Activated CD8-positive, alpha-beta memory T cell treated with anti-CD3 and anti-CD28 coated beads, Interleukin-2, amount 50 U/mL, for 24 hours (primary cell): ENCODE results near the gene AIG1.
"Not testable (repeated sequence)": the region's sequence is repeated elsewhere in the genome, so short reads cannot be mapped to it uniquely, and the experiment has no call there.

ENCODE experiments used
- DNase-seq: peaks from one replicate; pipeline ENCODE4 v3.0.0-alpha.2; 2020; ENCODE audit errors: extremely low read depth

Gene AIG1

DNA sequence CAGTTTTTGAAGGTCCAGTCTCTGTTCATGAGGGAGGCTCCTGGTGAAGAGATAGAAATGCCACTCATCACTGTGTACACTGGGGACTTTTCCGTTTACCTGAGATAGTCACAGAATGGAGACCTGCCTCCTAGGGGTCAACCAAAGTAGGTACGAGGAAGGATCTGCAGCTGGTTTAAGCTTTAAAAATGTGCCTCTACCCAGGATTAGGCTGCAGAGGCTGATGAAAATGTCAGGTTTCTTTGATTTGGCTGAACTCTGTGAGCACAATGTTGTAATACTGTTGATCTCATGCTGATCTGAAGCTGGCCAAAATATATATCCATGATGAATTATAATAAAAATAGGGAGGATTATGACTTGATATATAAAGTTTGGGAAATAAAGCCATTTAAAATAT lies 207.1 kb downstream of the AIG1 start:
- no peak for DNase-seq

DNA sequence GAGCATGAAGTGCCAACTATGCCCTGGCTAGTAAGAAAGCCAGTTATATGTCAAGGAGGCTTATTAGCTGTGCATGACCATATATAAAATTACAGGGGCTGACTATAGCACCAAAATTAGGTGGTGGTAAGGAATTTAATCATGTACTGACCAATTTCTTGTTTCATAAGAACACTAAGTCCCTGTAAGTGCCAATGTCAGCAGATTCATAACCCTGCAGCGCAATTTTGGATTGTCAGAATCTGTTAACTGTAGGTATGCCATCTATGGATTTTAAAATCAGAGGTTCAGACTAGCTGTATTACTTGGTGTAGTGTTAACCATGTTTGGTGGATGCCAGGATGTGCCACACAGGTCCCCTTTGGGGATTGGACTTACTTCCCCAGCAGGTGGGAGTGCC lies 207.8 kb downstream of the AIG1 start:
- no peak for DNase-seq

DNA sequence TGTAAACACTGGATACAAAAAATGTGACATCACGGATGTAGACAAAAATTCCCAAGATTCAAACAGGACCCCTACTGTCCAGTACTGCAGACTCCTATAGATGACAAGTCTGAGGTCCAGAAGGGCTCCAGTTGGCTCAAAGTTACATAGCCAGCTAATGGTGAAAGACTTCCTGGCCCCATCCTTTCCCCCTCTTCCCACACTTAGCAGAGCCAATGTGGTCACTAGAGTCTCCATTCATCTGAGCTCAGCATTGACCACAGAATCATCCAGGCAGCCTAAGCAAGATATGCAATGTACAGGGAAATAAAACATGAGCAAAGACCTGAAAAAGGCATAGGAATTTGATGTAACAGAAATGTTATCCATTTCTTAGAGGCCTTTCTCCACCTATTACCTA lies 209.3 kb downstream of the AIG1 start:
- no peak for DNase-seq

GRCh38 chr6:143271024-143271423 lies 210.3 kb downstream of the AIG1 start:
- no peak for DNase-seq

GRCh38 chr6:143276436-143276835 lies 215.7 kb downstream of the AIG1 start:
- no peak for DNase-seq

- DNase-seq: no peak
These were observed 218.7 kb downstream of the AIG1 start for GRCh38 chr6:143279385-143279784.

DNA sequence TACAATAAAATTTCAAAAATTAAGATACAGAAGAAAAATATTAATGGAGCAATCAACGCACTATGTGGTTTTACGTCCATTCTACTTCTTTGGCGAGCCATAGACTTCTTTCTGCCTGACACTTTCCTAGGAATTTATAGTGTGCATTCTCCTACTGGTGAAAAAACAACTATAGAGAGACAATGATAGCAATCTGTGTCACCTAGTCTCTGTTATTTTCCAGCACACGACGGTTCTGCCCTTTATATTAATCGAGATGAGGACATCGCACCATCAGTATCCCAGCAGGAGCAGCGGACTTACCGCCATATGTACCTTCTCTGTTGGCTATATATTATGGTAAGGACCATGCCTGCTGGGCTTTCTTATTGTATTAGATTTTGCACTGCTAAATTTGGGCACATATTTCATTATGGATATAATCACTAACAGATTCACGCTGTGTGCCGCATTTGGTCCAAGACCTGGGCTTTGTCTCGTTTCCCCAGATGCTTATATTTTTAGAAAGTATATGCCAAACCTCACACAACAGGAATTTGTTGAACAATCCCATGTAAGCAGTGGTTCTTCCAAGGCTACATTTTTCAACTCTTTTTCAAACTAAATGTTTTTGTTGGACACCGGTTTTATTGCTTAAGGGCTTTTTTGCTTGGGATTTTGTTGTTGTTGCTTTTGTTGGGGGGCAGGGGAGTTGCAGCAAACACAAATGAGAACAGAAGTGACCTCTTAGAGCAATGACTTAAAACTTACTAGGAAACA lies 223.4 kb downstream of the AIG1 start:
- DNase-seq: no peak

- no peak for DNase-seq
These were observed 225.6 kb downstream of the AIG1 start for GRCh38 chr6:143286251-143286795.

- DNase-seq: no peak
These were observed 228.2 kb downstream of the AIG1 start for GRCh38 chr6:143288923-143289322.

DNA sequence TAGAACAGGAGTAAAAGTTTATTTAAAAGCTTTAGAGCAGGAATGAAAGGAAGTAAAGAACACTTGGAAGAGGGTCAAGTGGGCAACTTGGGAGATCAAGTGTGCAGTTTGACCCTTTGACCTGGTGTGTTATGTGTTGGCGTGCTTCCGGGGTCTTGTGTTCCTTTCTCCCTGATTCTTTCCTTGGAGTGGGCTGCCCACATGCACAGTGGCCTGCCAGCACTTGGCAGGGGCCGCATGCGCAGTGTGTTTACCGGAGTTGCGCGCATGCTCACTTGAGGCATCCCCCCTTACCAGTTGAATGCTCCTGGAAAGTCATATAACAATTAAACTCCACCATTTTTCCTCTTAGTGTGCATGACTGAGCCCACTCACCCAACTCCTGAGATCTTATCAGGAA lies 229.5 kb downstream of the AIG1 start:
- DNase-seq: no peak

GRCh38 chr6:143293523-143293922 lies 232.8 kb downstream of the AIG1 start:
- DNase-seq: no peak

GRCh38 chr6:143294265-143294860 lies 233.7 kb downstream of the AIG1 start:
- DNase-seq: no peak

GRCh38 chr6:143295932-143296331 lies 235.2 kb downstream of the AIG1 start:
- no peak for DNase-seq

- DNase-seq: no peak
These were observed 237.4 kb downstream of the AIG1 start for GRCh38 chr6:143298071-143298470.

DNA sequence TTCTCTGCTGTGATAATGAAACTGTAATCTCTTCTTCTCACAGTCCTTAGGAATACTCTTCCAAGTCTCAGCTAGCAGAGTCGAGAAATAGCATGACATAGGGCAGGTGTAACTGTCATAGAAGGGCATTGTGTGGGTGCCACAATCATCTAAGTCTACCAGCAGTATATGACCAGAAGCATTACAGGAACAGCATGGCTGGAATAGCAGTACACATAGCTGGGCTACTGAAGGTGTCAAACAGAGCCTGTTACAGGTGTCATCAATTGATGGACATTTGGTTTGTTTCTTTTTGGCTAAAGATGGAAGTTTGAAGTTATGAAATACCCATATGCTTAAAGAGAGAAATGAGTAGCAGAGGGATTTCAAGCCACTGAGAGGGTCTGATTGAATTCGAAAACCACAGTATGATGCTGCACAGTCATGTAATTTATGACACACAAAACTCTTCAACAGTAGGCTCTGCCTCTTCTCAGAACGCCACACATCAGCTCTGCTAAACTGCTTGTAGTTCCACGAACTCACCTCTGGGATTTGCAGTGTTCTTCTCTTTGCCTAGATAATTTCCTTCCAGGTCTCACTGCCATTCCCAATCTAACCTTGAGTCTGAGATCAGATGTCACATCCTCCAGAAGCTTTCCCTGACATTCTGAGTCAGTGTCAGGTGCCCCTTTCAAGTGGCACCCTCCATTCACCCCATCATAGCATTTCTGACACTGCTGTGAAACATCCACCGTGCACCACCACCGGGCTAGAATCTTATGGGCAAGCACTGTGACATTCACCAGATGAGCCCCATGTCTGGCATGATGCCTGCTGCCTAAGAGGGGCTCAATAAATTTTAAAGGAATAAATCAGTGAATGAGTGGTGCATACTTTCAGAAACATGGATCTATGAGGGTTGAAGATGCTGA lies 238.8 kb downstream of the AIG1 start:
- no peak for DNase-seq

DNA sequence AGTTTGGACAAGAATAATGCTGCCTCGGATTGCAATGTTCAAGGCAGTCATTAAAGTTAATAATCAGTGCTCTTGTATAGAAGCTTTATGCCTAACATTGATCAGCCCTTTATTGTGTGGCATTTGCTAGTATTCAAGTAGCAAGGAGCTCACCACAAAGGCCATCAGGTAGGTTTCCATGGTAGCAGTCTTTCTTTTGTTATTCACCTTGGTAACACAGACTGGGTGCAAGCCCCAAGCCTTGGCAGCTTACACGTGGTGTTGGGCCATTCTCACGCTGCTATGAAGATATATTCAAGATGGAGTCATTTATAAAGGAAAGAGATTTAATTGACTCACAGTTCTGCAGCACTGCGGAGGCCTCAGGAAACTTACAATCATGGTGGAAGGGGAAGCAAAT lies 240.5 kb downstream of the AIG1 start:
- no peak for DNase-seq

GRCh38 chr6:143307760-143308159 lies 247.1 kb downstream of the AIG1 start:
- DNase-seq: not testable (repeated sequence)

DNA sequence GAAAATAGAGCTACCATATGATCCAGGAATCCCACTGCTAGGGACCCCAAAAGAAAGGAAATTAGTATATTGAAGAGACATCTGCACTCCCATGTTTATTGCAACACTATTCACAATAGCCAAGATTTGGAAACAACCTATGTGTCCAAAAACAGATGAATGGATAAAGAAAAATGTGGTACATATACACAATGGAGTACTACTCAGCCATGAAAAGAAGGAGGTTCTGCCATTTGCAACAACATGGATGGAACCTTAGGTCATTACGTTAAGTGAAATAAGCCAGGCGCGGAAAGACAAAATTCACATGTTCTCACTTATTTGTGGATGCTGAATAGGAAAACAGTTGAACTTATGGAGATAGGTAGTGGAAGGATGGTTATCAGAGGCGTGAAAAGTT lies 252.5 kb downstream of the AIG1 start:
- no peak for DNase-seq

GRCh38 chr6:143321491-143322086 lies 260.9 kb downstream of the AIG1 start:
- DNase-seq: no peak

DNA sequence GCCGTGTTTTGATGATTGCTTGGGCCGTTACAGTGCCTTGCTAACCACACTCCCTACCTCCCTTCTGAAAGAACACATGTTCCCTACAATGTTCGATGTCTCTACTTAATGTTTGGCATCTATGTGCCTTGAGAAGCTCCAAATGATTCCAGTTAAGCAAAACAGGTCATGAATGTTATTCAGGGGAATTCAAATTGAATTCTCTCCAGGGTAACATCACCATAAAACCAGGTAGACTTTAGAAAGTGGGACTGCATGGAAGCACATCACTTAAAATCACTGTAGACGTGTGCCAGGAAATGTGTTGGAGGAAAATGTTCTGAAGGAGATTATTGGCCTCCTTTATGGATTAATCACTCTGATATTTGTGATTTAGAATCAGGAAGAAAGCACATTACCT lies 261.7 kb downstream of the AIG1 start:
- no peak for DNase-seq

GRCh38 chr6:143323729-143324470 lies 263.2 kb downstream of the AIG1 start:
- no peak for DNase-seq
